A549 (cell line): ENCODE data around the gene GLIS1. TPM values are rescaled to one million over a fixed set of nuclear protein-coding genes. Genes with fewer than 3 reads are reported as not detected.

Source experiments
- ATAC-seq, 2 experiments: fragments of 200-7000 bp in 1 of 2; fragments of >200 bp in 1 of 2; cut with Nextera tagmentation in 1 of 2; cut with Tn5 transposase in 1 of 2; 3 replicates each; pipeline versions ENCODE4 v1.8.0 to v1.9.1; 2018 to 2020; ENCODE audit warnings: mild to moderate bottlenecking in 1 of 2, moderate library complexity in 1 of 2
- CTCF ChIA-PET: fragments of 300-600 bp; sonication (Branson Sonifier 250); formaldehyde crosslinking; extraction: SDS; loops from one replicate; lab custom pipeline; 2021; ENCODE audit warnings: antibody characterized with exemption, inconsistent platforms; lab: Yijun Ruan, JAX
- POLR2A ChIA-PET: fragments of 350-600 bp; formaldehyde crosslinking; extraction: SDS; loops from one replicate; lab custom pipeline; 2021; ENCODE audit warnings: antibody characterized with exemption, inconsistent platforms; lab: Yijun Ruan, JAX
- DNase-seq, 2 experiments: peaks; one replicate each; pipeline versions ENCODE4 v3.0.0 to v3.0.0-alpha.2; 2011 to 2016; ENCODE audit warnings: low read depth in 1 of 2, low spot score in 1 of 2
- FAIRE-seq: peaks from 2 replicates; lab custom pipeline; 2011; peaks lifted over from hg19 to GRCh38; lab: Jason Lieb, UNC
- H3K27ac ChIP-seq, 2 experiments: fragments of >200 bp; sonication (Bioruptor Twin); formaldehyde crosslinking; 3 replicates each; pipeline ENCODE4 v1.5.1; 2016 to 2017
- H3K4me1 ChIP-seq: fragments of >200 bp; sonication (Bioruptor Twin); formaldehyde crosslinking; 3 replicates; pipeline ENCODE4 v1.6.1; 2016
- H3K4me2 ChIP-seq: fragments of >200 bp; sonication (Bioruptor Twin); formaldehyde crosslinking; 3 replicates; pipeline ENCODE4 v1.6.1; 2016
- H3K4me3 ChIP-seq: fragments of >200 bp; sonication (Bioruptor Twin); formaldehyde crosslinking; 3 replicates; pipeline ENCODE4 v1.5.1; 2016
- H3K9me3 ChIP-seq: fragments of >200 bp; sonication (Bioruptor Twin); formaldehyde crosslinking; 3 replicates; pipeline ENCODE4 v1.6.1; 2016
- BCL3 ChIP-seq: fragments of >200 bp; sonication (Bioruptor Twin); formaldehyde crosslinking; IDR thresholded peaks from 3 replicates; pipeline ENCODE4 v1.6.1; 2016
- BHLHE40 ChIP-seq: IDR thresholded peaks from 2 replicates; pipeline ENCODE4 v1.6.1; 2012; ENCODE audit warnings: low read depth, low read length, inconsistent platforms
- CHD2 ChIP-seq: fragments of 150-350 bp; IDR thresholded peaks from 2 replicates; pipeline ENCODE4 v1.6.1; 2014; ENCODE audit warnings: low read length; ENCODE audit not compliant: partially characterized antibody
- FOSB ChIP-seq: fragments of 250-450 bp; sonication (Bioruptor Pico); IDR thresholded peaks from 2 replicates; pipeline ENCODE4 v1.5.0; 2020; ENCODE audit warnings: mild to moderate bottlenecking, moderate library complexity
- FOSL2 ChIP-seq, 2 experiments: fragments of 450-650 bp in 1 of 2; fragments of >200 bp in 1 of 2; sonication (Bioruptor Twin) in 1 of 2; formaldehyde crosslinking; IDR thresholded peaks; 2 replicates each; pipeline versions ENCODE4 v1.5.0 to v1.6.1; 2016 to 2020; ENCODE audit warnings: mild to moderate bottlenecking in 1 of 2, moderate library complexity in 1 of 2
- FOXS1 ChIP-seq: fragments of 250-450 bp; sonication (Bioruptor Pico); IDR thresholded peaks from 2 replicates; pipeline ENCODE4 v1.5.0; 2020; ENCODE audit warnings: mild to moderate bottlenecking, moderate library complexity
- HEYL ChIP-seq: fragments of 250-450 bp; sonication (Bioruptor Pico); IDR thresholded peaks from 2 replicates; pipeline ENCODE4 v1.8.0; 2021; ENCODE audit warnings: mild to moderate bottlenecking, moderate library complexity
- HOXB5 ChIP-seq: fragments of 250-450 bp; sonication (Bioruptor Pico); IDR thresholded peaks from 2 replicates; pipeline ENCODE4 v1.5.0; 2020; ENCODE audit warnings: mild to moderate bottlenecking, moderate library complexity
- JUNB ChIP-seq: fragments of >200 bp; sonication (Bioruptor Twin); formaldehyde crosslinking; IDR thresholded peaks from 2 replicates; pipeline ENCODE4 v1.6.1; 2016
- KDM1A ChIP-seq: fragments of 200-600 bp; sonication (generic); IDR thresholded peaks from 2 replicates; pipeline ENCODE4 v1.6.1; 2016; ENCODE audit warnings: low read depth, mild to moderate bottlenecking
- KDM5A ChIP-seq: fragments of 200-600 bp; sonication (generic); IDR thresholded peaks from 2 replicates; pipeline ENCODE4 v1.6.1; 2016; ENCODE audit warnings: antibody characterized with exemption, mild to moderate bottlenecking
- MAFK ChIP-seq: fragments of 450-650 bp; IDR thresholded peaks from 2 replicates; pipeline ENCODE4 v1.6.1; 2014; ENCODE audit not compliant: partially characterized antibody
- MYC ChIP-seq: IDR thresholded peaks from 2 replicates; pipeline ENCODE4 v1.6.1; 2012; ENCODE audit warnings: mild to moderate bottlenecking, inconsistent platforms, low read length, improper control_type of control experiment, borderline replicate concordance
- NR3C1 ChIP-seq: fragments of >200 bp; sonication (Bioruptor Twin); formaldehyde crosslinking; IDR thresholded peaks from 3 replicates; pipeline ENCODE4 v1.6.1; 2017
- RARB ChIP-seq: fragments of 250-450 bp; sonication (Bioruptor Pico); IDR thresholded peaks from 2 replicates; pipeline ENCODE4 v1.8.0; 2021; ENCODE audit warnings: mild to moderate bottlenecking, moderate library complexity
- RCOR1 ChIP-seq: fragments of 150-350 bp; IDR thresholded peaks from 2 replicates; pipeline ENCODE4 v1.6.1; 2014; ENCODE audit warnings: antibody characterized with exemption, low read length, low read depth
- REST ChIP-seq: fragments of 200-600 bp; sonication (generic); IDR thresholded peaks from 2 replicates; pipeline ENCODE4 v1.6.1; 2016; ENCODE audit warnings: antibody characterized with exemption, mild to moderate bottlenecking, moderate library complexity
- RNF2 ChIP-seq: fragments of 200-600 bp; sonication (generic); IDR thresholded peaks from 2 replicates; pipeline ENCODE4 v1.6.1; 2016; ENCODE audit warnings: low read depth, mild to moderate bottlenecking, antibody characterized with exemption, moderate library complexity, borderline replicate concordance
- SMC3 ChIP-seq: fragments of >200 bp; sonication (Bioruptor Twin); formaldehyde crosslinking; IDR thresholded peaks from 3 replicates; pipeline ENCODE4 v1.6.1; 2018; ENCODE audit warnings: inconsistent platforms
- SREBF2 ChIP-seq: fragments of 450-650 bp; IDR thresholded peaks from 2 replicates; pipeline ENCODE4 v1.6.1; 2014; ENCODE audit warnings: mild to moderate bottlenecking, moderate library complexity
- ZC3H11A ChIP-seq: fragments of 450-650 bp; IDR thresholded peaks from 2 replicates; pipeline ENCODE4 v1.6.1; 2014; ENCODE audit warnings: antibody characterized with exemption, mild to moderate bottlenecking
- WGBS: methylation state at CpG from one replicate; pipeline ENCODE4 v1.1.6; 2017; ENCODE audit errors: missing lambda C conversion rate; 5-methylcytosine and 5-hydroxymethylcytosine counted together
- polyA plus RNA-seq, 4 experiments: library from polyadenylated mRNA; depleted of rRNA in 3 of 4; stranded (reverse); fragments of >200 nt; fragmentation: RNase III in 1 of 4; extraction: RNeasy Plus Mini Kit Qiagen cat#74134 plus additional on column Dnase treatment in 1 of 4; gene quantifications; 2 replicates in 3 of 4; 3 replicates in 1 of 4; pipeline ENCODE4 v1.2.3, GENCODE V29; 2011 to 2017
- TF ChIP-seq, protein P1 (sequence below): fragments of 250-450 bp; sonication (Bioruptor Pico); IDR thresholded peaks from 2 replicates; pipeline ENCODE4 v1.5.0; 2021; ENCODE audit warnings: mild to moderate bottlenecking, moderate library complexity, borderline replicate concordance

GLIS1 gene
- polyA plus RNA-seq, 2 of the 4 experiments (the other 2 are of a cell fraction), result 0.04 TPM; not detected in 1

- TF ChIP-seq, protein P1, sequence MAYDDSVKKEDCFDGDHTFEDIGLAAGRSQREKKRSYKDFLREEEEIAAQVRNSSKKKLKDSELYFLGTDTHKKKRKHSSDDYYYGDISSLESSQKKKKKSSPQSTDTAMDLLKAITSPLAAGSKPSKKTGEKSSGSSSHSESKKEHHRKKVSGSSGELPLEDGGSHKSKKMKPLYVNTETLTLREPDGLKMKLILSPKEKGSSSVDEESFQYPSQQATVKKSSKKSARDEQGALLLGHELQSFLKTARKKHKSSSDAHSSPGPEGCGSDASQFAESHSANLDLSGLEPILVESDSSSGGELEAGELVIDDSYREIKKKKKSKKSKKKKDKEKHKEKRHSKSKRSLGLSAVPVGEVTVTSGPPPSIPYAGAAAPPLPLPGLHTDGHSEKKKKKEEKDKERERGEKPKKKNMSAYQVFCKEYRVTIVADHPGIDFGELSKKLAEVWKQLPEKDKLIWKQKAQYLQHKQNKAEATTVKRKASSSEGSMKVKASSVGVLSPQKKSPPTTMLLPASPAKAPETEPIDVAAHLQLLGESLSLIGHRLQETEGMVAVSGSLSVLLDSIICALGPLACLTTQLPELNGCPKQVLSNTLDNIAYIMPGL (CRISPR knock-in tag), result no peak
- TF ChIP-seq MAFK, result no peak
- TF ChIP-seq FOSB, result no peak
- no peak for TF ChIP-seq CHD2
Observed at GRCh38 chr1:53495633-53496345, 243.2 kb downstream of the GLIS1 start (continued).

DNA sequence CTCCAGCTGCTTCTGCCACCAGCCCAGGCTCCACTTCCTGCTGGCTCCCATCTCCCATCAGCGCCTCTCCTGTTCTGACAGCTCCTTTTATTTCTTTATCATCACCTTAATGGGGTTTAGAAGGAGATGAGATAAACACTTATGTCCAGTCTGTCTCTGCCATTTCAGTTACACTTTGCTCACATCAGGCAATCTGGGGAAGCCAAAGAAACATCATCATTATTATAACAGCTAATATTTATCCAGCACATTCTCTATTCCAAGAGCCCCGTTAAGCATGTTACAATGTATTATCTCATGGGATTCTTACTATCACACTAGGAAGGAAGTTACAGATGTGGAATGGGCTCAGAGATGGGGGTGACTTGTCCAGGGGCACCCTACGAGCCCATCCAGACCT is 248.6 kb downstream of the GLIS1 start:
- no peak for FAIRE-seq
- H3K4me2 ChIP-seq, result no peak overlapping the region
- 36% methylated on average over 3 of the region's 3 CpGs for WGBS
- no peaks in the 10 kb centered on the region for H3K4me1 ChIP-seq
- TF ChIP-seq SREBF2 (no peak), RARB (no peak), RNF2 (no peak), BHLHE40 (no peak)
- TF ChIP-seq, protein P1 (CRISPR knock-in tag), result no peak
- TF ChIP-seq, all 56 proteins: peak for 0
- Histone ChIP-seq H3K27ac (no peak overlapping the region), H3K9me3 (no peaks in the 10 kb centered on the region), H3K4me3 (no peak overlapping the region)
- DNase-seq (no peak), ATAC-seq (no peak)
- ChIA-PET CTCF (interaction anchor here (0.6 to 2.6 kb wide), 3 partner anchors 192 to 282 kb away, joined by 3 to 11 read pairs (median 3); no protein-coding TSS in a partner anchor), POLR2A (no interaction called here)

DNA sequence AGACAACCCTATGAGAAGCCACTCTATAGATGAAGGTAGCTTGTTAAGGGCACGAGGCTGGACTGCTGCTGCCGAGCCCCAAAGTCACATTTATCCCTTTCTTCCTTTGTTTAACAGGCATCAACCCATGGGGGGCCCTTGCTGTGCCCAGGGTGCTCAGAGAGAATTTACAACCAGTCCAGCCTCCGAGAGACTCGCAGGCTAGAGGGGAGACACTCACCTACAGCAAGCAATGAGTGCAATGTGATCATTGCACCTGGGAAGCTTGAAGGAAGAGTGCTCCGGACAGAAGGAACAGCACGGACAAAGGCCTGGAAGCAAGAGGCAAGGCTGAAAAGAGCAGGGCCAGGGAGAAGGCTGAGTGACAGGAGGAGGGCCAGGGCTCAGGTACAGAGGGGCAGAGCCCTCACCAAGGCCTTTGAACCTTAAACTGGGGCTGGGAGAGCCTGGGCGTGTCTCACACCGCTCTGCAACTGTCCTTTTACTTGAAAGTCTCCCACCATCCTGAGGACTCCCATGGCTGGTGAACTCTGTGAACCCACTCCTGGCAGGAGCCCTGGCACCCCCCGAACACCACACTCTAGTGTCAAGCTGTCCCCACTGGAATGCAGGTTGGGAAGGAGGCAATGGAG is 252.5 kb downstream of the GLIS1 start:
- WGBS, result 37% methylated on average over 8 of the region's 9 CpGs
- FAIRE-seq (no peak), DNase-seq (no peak), ATAC-seq (no peak)
- Histone ChIP-seq H3K4me3 (no peak overlapping the region), H3K4me1 (no peaks in the 10 kb centered on the region), H3K9me3 (no peaks in the 10 kb centered on the region), H3K27ac (no peak overlapping the region), H3K4me2 (no peak overlapping the region)
- POLR2A ChIA-PET, result no interaction called here
- CTCF ChIA-PET, result interaction anchor here (0.7 to 6.8 kb wide), 25 partner anchors 8 to 1304 kb away, joined by 3 to 41 read pairs (median 4); no protein-coding TSS in a partner anchor
- no peak for TF ChIP-seq SMC3
- no peak for TF ChIP-seq JUNB
- TF ChIP-seq FOSL2 (IDR thresholded peaks at IDR 0.05), result no peak
- no peak for TF ChIP-seq FOSL2 (CRISPR knock-in tag; IDR thresholded peaks at IDR 0.05)
- TF ChIP-seq KDM1A, result no peak
- no peak for TF ChIP-seq HEYL (CRISPR knock-in tag)
- no peak for TF ChIP-seq NR3C1
- no peak for TF ChIP-seq KDM5A
- no peak for TF ChIP-seq RCOR1
- no peak for TF ChIP-seq FOSB
- TF ChIP-seq BCL3, result no peak
- TF ChIP-seq HOXB5, result no peak
- no peak for TF ChIP-seq ZC3H11A
- TF ChIP-seq FOXS1 (CRISPR knock-in tag), result no peak
- TF ChIP-seq REST, result no peak
- no peak for TF ChIP-seq MYC
- TF ChIP-seq MAFK, result no peak
